Stimulated activated memory B cell treated with anti-CD40 and anti-IgM and Interleukin-4, amounts not matched to agents 10 μg/mL and 1 μg/mL and 100 μg/mL, for 72 hours (primary cell): ENCODE results near the gene BTRC.

Experiments used
- ATAC-seq: fragments of 150-1000 bp; cut with Tn5 transposase; 2 replicates; pipeline ENCODE4 v1.10.0; 2021
- H3K27ac Mint-ChIP-seq: one replicate; pipeline ENCODE4 v1.8.0; 2022; ENCODE audit warnings: mild to moderate bottlenecking, mixed read lengths
- H3K27me3 Mint-ChIP-seq: one replicate; pipeline ENCODE4 v1.8.0; 2022; ENCODE audit warnings: mixed read lengths
- H3K36me3 Mint-ChIP-seq: one replicate; pipeline ENCODE4 v1.8.0; 2022; ENCODE audit warnings: mixed read lengths
- H3K4me1 Mint-ChIP-seq: one replicate; pipeline ENCODE4 v1.8.0; 2022; ENCODE audit warnings: mixed read lengths
- H3K4me3 Mint-ChIP-seq: one replicate; pipeline ENCODE4 v1.8.0; 2022; ENCODE audit warnings: mild to moderate bottlenecking, moderate library complexity, mixed read lengths
- H3K9me3 Mint-ChIP-seq: one replicate; pipeline ENCODE4 v1.8.0; 2022; ENCODE audit warnings: mixed read lengths

The BTRC gene

DNA sequence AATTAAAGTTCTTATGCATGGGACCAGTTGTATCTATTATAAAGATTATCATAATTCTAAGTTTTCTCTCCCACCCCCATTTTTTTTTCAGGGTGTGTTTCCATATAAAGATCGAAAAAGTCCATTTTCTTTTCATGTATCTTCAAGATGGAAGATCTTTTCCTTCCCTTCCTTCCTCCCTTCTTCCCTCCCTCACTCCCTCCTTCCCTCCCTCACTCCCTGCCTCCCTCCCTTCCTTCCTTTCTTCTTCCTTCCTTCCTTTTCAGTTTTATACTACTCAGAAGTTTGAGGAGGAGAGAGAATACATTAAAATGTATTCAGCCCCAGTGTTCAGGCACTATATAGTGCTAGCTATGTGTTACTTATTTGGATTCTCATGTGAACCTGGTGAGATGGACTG is 136.1 kb downstream of the BTRC start:
- H3K4me3 Mint-ChIP-seq = no peak overlapping the region
- H3K36me3 Mint-ChIP-seq = peaks cover 8% of the 10 kb centered on the region
- no peaks in the 10 kb centered on the region for H3K27me3 Mint-ChIP-seq
- no peak for ATAC-seq
- H3K27ac Mint-ChIP-seq = no peak overlapping the region
- H3K9me3 Mint-ChIP-seq = no peaks in the 10 kb centered on the region
- no peaks in the 10 kb centered on the region for H3K4me1 Mint-ChIP-seq

DNA sequence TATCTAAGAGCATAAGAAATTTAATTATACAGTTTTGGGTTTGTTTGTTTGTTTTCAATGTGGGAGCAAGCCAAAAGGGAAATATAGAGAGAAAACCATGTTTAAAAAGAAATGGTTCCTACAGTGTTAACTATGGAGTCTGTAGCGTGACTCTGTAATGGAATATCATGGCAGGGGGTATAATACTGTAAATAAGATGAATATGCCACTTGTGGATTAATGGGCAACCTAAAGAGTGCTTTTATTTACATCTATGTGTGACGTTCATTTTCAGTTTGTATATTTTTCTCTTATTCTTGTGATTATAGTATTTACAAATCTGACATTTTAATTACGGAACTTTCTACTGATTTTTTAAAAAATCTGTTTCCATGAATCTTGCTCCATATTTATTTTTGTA is 138.2 kb downstream of the BTRC start:
- H3K9me3 Mint-ChIP-seq = no peaks in the 10 kb centered on the region
- no peak for ATAC-seq
- no peak overlapping the region for H3K4me3 Mint-ChIP-seq
- no peaks in the 10 kb centered on the region for H3K27me3 Mint-ChIP-seq
- H3K36me3 Mint-ChIP-seq = peaks cover 8% of the 10 kb centered on the region
- no peaks in the 10 kb centered on the region for H3K4me1 Mint-ChIP-seq
- no peak overlapping the region for H3K27ac Mint-ChIP-seq

GRCh38 chr10:101492814-101493213 is 138.8 kb downstream of the BTRC start:
- Mint-ChIP-seq H3K27ac (no peak overlapping the region), H3K9me3 (no peaks in the 10 kb centered on the region), H3K36me3 (peaks cover 8% of the 10 kb centered on the region), H3K27me3 (no peaks in the 10 kb centered on the region), H3K4me1 (no peaks in the 10 kb centered on the region), H3K4me3 (no peak overlapping the region)
- no peak for ATAC-seq

GRCh38 chr10:101493249-101493648 is 139.3 kb downstream of the BTRC start:
- Mint-ChIP-seq H3K4me1 (no peaks in the 10 kb centered on the region), H3K27ac (no peak overlapping the region), H3K36me3 (peaks cover 8% of the 10 kb centered on the region), H3K27me3 (no peaks in the 10 kb centered on the region), H3K4me3 (no peak overlapping the region), H3K9me3 (no peaks in the 10 kb centered on the region)
- ATAC-seq = no peak

DNA sequence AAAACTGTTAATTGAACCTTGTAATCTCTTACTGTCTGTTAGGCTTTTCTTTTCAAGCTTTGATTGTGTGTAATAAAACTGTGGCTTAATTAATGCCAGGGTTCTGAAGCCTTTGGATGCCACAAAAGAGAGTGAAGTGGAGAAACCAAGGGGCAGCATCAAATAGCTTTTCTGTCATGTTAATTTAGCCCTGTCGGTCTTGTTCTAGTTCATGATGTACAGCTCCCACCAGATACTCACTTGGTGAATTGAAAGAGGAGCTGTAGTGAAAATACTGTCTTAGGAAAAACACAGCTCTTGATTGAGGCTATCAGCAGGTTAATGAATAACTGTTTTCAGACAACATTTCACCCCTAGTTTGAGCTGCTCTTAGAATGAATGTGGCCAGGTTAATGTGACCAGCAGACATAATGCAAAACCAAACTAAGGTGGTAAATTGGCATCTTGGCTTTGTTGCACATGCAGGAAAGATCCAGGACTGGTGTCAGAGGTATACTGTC is 139.9 kb downstream of the BTRC start:
- Mint-ChIP-seq H3K4me3 (no peak overlapping the region), H3K36me3 (peaks cover 8% of the 10 kb centered on the region), H3K27ac (no peak overlapping the region), H3K9me3 (no peaks in the 10 kb centered on the region), H3K27me3 (no peaks in the 10 kb centered on the region), H3K4me1 (no peaks in the 10 kb centered on the region)
- ATAC-seq = no peak

GRCh38 chr10:101494650-101495049 is 140.7 kb downstream of the BTRC start:
- Mint-ChIP-seq H3K9me3 (no peaks in the 10 kb centered on the region), H3K36me3 (peaks cover 8% of the 10 kb centered on the region), H3K27me3 (no peaks in the 10 kb centered on the region), H3K4me3 (no peak overlapping the region), H3K4me1 (no peaks in the 10 kb centered on the region), H3K27ac (no peak overlapping the region)
- ATAC-seq = no peak

DNA sequence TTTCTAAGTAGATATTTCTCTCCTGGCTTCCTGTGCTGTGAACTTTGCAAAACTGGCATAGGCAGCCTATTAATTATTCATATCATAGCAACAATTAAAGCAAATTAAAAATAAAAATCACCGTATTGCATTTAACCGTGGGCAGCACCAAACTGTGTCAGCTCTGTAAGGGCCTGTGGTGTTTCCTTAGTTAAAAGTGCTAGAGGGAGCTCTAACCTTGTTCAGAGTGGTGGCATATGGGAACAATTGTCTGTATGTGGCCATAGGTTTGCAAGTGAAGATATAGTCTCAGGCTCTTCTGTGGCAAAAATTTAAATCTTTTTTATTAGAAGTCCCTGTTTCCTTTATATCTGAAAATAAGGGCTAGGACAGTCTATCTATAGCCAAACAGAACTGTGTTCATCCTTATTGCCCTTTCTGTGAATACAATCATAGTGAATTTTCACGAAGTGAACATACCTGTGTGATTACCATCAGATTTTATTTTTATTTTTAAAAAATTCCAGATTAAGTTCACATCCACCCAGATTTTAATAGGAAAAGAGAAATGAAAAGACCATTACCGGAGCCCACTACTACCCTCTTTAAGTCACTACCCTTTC is 141.5 kb downstream of the BTRC start:
- no peaks in the 10 kb centered on the region for H3K4me1 Mint-ChIP-seq
- H3K27ac Mint-ChIP-seq = no peak overlapping the region
- H3K27me3 Mint-ChIP-seq = no peaks in the 10 kb centered on the region
- H3K36me3 Mint-ChIP-seq = peaks cover 3% of the 10 kb centered on the region
- H3K4me3 Mint-ChIP-seq = no peak overlapping the region
- no peaks in the 10 kb centered on the region for H3K9me3 Mint-ChIP-seq
- ATAC-seq = no peak

DNA sequence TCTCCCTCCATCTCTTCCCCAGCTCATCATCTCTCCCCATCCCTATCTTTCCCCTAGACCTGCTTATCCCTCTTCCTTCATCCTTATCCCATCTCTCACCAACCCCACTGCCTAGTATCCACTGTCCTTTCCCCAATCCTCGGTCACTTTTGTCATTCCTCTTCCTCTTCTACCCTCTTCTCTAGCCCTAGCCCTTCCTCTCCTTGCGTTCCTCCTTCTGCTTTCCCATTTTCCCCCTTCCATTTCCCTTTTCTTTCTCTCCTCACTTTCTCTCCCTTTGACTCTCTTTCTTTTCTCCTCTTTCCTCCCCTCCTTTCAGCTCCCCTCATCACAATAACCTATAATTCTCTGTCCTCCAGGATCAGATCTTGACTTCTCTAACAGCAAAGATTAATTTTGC is 150.5 kb downstream of the BTRC start:
- H3K27ac Mint-ChIP-seq = no peak overlapping the region
- H3K9me3 Mint-ChIP-seq = no peaks in the 10 kb centered on the region
- H3K4me1 Mint-ChIP-seq = no peaks in the 10 kb centered on the region
- no peak overlapping the region for H3K4me3 Mint-ChIP-seq
- peaks cover 5% of the 10 kb centered on the region for H3K36me3 Mint-ChIP-seq
- no peak for ATAC-seq
- no peaks in the 10 kb centered on the region for H3K27me3 Mint-ChIP-seq

DNA sequence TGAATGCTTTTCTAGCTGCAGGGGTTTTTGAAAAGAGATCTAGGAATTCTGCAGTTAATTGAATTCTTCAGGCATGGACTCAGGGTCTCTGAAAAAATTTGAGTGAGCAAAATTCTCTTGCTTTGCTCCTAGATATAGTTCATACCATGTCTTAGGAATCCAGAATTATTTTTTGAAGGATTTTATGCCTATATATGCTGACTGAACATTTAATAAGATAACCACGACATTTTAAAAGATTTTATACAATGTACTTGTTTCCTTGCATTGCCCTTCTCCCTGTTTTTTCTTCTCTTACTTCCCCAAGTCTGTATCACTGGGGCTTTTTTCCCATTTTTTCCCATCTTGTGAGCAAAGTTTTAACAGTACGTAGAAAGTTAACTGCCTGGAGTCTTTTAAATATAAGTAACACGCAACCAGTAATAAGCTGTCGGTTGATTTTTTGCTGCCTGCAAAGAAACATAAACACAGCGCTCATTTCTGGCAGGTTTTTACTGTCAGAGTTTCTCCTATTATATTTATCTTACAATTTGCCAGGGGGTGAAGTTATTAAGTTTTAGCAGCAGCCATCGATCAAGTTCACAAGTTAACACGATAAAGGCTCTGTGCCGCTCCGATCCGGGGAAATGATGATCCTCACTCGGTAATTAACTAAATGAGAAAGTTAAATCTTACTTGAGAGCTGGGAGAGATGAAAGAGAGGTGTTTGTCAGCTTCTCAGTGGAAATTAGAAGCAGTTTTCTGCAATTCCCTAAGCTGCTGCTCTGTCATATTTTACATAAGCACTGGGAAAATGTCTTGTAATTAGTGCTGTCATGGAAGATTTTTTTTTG is 153.1 kb downstream of the BTRC start:
- no peaks in the 10 kb centered on the region for H3K9me3 Mint-ChIP-seq

GRCh38 chr10:101507828-101508227 is 153.9 kb downstream of the BTRC start:
- Mint-ChIP-seq H3K27me3 (no peaks in the 10 kb centered on the region), H3K36me3 (peaks cover 26% of the 10 kb centered on the region), H3K9me3 (no peaks in the 10 kb centered on the region), H3K4me3 (no peak overlapping the region), H3K27ac (no peak overlapping the region), H3K4me1 (no peaks in the 10 kb centered on the region)
- ATAC-seq = no peak

More for the DNA sequence above, 153.1 kb downstream of the BTRC start:
- no peak overlapping the region for H3K4me3 Mint-ChIP-seq
- no peak for ATAC-seq
- no peaks in the 10 kb centered on the region for H3K27me3 Mint-ChIP-seq
- peaks cover 21% of the 10 kb centered on the region for H3K36me3 Mint-ChIP-seq
- H3K4me1 Mint-ChIP-seq = no peaks in the 10 kb centered on the region
- no peak overlapping the region for H3K27ac Mint-ChIP-seq

- H3K4me3 Mint-ChIP-seq = no peak overlapping the region
- H3K9me3 Mint-ChIP-seq = no peaks in the 10 kb centered on the region
- no peak for ATAC-seq
- H3K27ac Mint-ChIP-seq = no peak overlapping the region
- H3K36me3 Mint-ChIP-seq = peaks cover 37% of the 10 kb centered on the region
- no peaks in the 10 kb centered on the region for H3K4me1 Mint-ChIP-seq
- no peaks in the 10 kb centered on the region for H3K27me3 Mint-ChIP-seq
Observed at GRCh38 chr10:101511938-101512337, 158.0 kb downstream of the BTRC start.

DNA sequence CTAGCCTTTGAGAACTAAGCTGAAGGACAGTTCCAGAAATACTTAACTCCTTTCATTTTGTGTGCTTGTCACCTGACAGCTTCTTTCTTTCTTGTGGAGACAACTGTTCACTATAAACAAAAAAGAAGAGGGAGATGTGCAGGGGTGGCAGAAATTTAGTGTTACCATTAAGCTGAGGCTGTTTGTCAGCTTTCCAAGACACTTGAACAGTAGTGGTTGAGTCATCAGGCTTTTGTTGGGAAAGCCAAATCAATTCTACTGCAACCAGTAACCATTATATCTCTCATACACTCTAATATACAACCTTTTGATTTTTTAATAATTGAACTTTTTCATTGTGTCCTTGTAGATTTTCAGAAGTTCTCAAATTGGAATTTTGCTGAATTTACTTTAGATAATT is 158.8 kb downstream of the BTRC start:
- H3K27me3 Mint-ChIP-seq = no peaks in the 10 kb centered on the region
- H3K4me3 Mint-ChIP-seq = no peak overlapping the region
- peaks cover 37% of the 10 kb centered on the region for H3K36me3 Mint-ChIP-seq
- no peak overlapping the region for H3K27ac Mint-ChIP-seq
- H3K9me3 Mint-ChIP-seq = no peaks in the 10 kb centered on the region
- ATAC-seq = no peak
- no peaks in the 10 kb centered on the region for H3K4me1 Mint-ChIP-seq

DNA sequence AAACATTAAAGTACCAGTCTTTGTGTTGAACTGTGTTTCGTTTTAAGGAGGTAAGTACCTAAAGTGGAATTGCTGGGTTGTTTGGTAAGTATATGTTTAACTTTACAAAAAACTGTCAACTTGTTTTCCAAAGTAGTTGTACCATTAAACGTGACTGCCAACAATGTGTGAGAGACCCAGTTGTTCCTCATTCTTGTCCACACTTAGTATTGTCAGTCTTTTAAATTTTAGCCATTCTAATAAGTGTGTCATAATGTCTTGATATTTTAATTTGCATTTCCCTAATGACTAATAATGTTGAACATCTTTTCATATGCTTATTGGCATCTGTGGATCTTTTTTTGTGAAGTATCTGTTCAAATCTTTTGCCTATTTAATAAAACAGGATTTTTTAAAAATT is 159.8 kb downstream of the BTRC start:
- no peak for ATAC-seq
- H3K4me3 Mint-ChIP-seq = no peak overlapping the region
- no peaks in the 10 kb centered on the region for H3K4me1 Mint-ChIP-seq

DNA sequence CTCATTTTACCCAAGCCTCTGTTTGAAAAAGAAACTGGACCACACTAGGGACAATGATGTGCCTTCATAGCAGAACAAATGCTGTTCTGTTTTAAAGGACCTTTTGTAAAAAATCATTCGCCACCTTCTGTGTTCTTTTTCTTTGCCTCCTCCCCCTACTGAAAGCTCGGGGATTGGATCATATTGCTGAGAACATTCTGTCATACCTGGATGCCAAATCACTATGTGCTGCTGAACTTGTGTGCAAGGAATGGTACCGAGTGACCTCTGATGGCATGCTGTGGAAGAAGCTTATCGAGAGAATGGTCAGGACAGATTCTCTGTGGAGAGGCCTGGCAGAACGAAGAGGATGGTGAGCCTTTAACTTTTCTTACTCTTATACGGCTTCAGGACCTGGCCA is 171.9 kb downstream of the BTRC start:
- H3K27me3 Mint-ChIP-seq = no peaks in the 10 kb centered on the region
- H3K36me3 Mint-ChIP-seq = peaks cover 6% of the 10 kb centered on the region
- no peak overlapping the region for H3K4me3 Mint-ChIP-seq
- H3K9me3 Mint-ChIP-seq = no peaks in the 10 kb centered on the region
- no peaks in the 10 kb centered on the region for H3K4me1 Mint-ChIP-seq
- H3K27ac Mint-ChIP-seq = no peak overlapping the region
- no peak for ATAC-seq

More for the DNA sequence above, 159.8 kb downstream of the BTRC start:
- peaks cover 37% of the 10 kb centered on the region for H3K36me3 Mint-ChIP-seq
- no peak overlapping the region for H3K27ac Mint-ChIP-seq
- no peaks in the 10 kb centered on the region for H3K9me3 Mint-ChIP-seq
- H3K27me3 Mint-ChIP-seq = no peaks in the 10 kb centered on the region

DNA sequence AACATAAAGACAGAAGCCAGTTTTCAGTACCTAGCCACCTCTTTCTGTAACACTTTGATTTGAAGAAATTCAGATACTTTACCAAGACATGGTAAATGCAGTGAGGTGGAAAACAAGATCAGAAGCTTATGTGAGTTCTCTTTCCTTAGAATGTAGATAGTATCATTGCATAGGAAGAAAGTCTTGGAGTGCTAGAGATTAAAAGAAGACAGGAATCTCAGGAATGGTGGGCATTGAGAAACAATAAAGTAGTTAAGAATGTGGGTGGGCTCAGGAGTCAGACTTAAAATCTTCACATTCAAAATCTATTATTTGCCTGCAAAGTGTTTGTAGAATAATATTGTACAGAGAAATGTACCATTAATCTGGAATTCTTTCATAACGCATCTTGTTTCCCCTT is 175.2 kb downstream of the BTRC start:
- H3K4me1 Mint-ChIP-seq = no peaks in the 10 kb centered on the region
- H3K27ac Mint-ChIP-seq = no peak overlapping the region
- no peak for ATAC-seq
- H3K36me3 Mint-ChIP-seq = peaks cover 6% of the 10 kb centered on the region
- H3K27me3 Mint-ChIP-seq = no peaks in the 10 kb centered on the region
- no peak overlapping the region for H3K4me3 Mint-ChIP-seq
- no peaks in the 10 kb centered on the region for H3K9me3 Mint-ChIP-seq
